AG04449 (cell line): ENCODE results near the gene TUBB4B.
A peak's percentile ranks its signal among the peaks of the same experiment; 100 is the strongest.

Experiments
- CTCF ChIA-PET: fragments of 350-600 bp; formaldehyde crosslinking; extraction: SDS; loops from one replicate; lab custom pipeline; 2021; ENCODE audit warnings: antibody characterized with exemption; lab: Yijun Ruan, JAX
- POLR2A ChIA-PET: fragments of 400-600, 350-600 bp; formaldehyde crosslinking; extraction: SDS; loops from one replicate; lab custom pipeline; 2020; ENCODE audit warnings: antibody characterized with exemption, inconsistent platforms; lab: Yijun Ruan, JAX
- DNase-seq: peaks from one replicate; pipeline ENCODE4 v3.0.0-alpha.2; 2010; ENCODE audit warnings: low read depth, low spot score
- H3K4me3 ChIP-seq: 2 replicates; pipeline ENCODE4 v1.5.1; 2011; ENCODE audit warnings: low read depth, mild to moderate bottlenecking, control low read depth, low read length
- CTCF ChIP-seq: IDR thresholded peaks from one replicate; pipeline ENCODE4 v1.5.1; 2011; ENCODE audit warnings: mild to moderate bottlenecking, moderate library complexity, low read length, control low read depth, inconsistent platforms; ENCODE audit not compliant: insufficient read depth; ENCODE audit errors: missing control alignments

The TUBB4B gene

GRCh38 chr9:137205126-137206069 is 35.7 kb upstream of the TUBB4B start, which contains the start of the genes NDOR1 and TMEM203:
TSS of gene NDOR1 (plus strand) at chr9:137205700. CDS start at chr9:137205778, 78 bp downstream.
TSS of gene TMEM203 (minus strand) at chr9:137205648. CDS start at chr9:137205414, 234 bp downstream.
- ChIA-PET CTCF (interaction anchor here (1.1 to 2.7 kb wide), 6 partner anchors 9 to 78 kb away, joined by 3 to 12 read pairs (median 3); no protein-coding TSS in a partner anchor), POLR2A (interaction anchor here (0.7 to 2.5 kb wide), 4 partner anchors 16 to 141 kb away, joined by 4 to 9 read pairs (median 5); partner anchors contain the start of gene TUBB4B)
- no peak for DNase-seq
- no peak for TF ChIP-seq CTCF
- peak within 1 kb of the TSS; percentile 94 for H3K4me3 ChIP-seq

- POLR2A ChIA-PET: interaction anchor here (2.5 kb wide), 1 partner anchor 34 kb away, joined by 9 read pairs; the partner anchor contains the start of gene TUBB4B
- CTCF ChIA-PET: interaction anchor here (0.7 to 2.4 kb wide), 7 partner anchors 9 to 177 kb away, joined by 3 to 12 read pairs (median 3); partner anchors contain the start of genes RNF224 and SSNA1
- no peak for TF ChIP-seq CTCF
- peak overlapping the region; percentile 94 for H3K4me3 ChIP-seq
- no peak for DNase-seq
These were observed 34.5 kb upstream of the TUBB4B start for GRCh38 chr9:137206602-137207001.

GRCh38 chr9:137211532-137211931 is 29.6 kb upstream of the TUBB4B start:
- no peak for TF ChIP-seq CTCF
- CTCF ChIA-PET: no interaction called here
- POLR2A ChIA-PET: no interaction called here
- DNase-seq: no peak
- no peak overlapping the region for H3K4me3 ChIP-seq

DNA sequence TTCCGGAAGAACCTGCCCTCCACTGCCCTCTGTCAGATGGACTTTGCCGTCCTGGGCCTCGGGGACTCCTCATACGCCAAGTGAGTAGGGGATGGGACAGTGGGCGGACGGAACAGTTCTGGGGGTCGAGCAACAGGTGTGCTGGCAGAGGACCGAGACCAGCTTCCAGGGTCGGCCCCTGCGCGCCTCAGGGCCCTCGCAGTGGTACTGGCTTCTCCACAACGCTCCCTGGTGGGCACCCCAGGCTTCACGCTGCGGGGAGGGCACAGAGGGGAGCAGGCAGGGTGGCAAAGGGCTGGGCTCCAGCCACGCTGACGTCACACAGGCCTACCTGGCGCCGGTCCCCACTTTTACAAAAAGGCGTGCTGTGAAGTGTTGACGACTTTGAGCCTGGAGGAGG is 28.6 kb upstream of the TUBB4B start:
- CTCF ChIA-PET: interaction anchor here (1.3 kb wide), 1 partner anchor 8 kb away, joined by 3 read pairs; no protein-coding TSS in a partner anchor
- no peak overlapping the region for H3K4me3 ChIP-seq
- POLR2A ChIA-PET: interaction anchor here (2.8 kb wide), 1 partner anchor 10 kb away, joined by 12 read pairs; the partner anchor contains the start of gene RNF208
- DNase-seq: no peak
- no peak for TF ChIP-seq CTCF

DNA sequence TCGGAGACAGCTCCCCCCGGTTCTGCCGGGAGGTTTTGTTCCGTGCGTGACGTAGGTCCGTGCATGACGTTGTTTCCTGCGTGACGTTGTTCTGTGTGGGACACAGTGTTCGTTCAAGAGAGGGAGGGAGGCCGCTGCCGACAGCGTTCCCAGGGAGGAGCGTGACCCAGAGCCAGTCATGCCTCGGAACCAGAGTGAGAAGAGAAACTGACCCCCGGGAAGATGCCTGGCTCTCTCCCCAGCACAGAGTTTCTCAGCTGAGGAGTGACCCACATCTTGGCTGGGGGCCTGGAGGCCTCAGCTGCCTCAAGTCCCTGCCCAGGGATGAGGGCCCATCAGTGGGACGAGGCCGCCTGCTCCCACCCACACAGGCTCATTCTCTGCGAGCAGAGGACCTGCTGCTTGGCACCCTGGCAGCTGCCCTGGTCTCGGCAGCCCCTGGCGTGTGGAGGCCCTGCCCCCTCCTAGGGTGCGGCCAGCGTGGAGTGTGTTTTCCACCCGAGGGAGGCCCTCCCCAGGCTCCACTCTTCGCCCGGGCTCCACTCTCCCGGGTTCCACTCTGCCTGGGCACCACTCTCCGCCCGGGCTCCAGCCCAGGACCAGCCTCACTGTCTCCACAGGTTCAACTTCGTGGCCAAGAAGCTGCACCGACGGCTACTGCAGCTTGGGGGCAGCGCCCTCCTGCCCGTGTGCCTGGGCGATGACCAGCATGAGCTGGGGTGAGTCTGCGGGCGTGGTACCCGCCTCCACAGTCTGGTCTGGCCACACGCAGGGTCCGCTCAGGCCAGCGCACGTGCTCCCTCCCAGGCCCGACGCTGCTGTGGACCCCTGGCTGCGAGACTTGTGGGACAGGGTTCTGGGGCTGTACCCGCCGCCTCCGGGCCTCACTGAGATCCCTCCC is 27.7 kb upstream of the TUBB4B start:
- POLR2A ChIA-PET: interaction anchor here (2.8 kb wide), 1 partner anchor 9 kb away, joined by 12 read pairs; the partner anchor contains the start of gene RNF208
- CTCF ChIA-PET: interaction anchor here (0.7 to 1.3 kb wide), 2 partner anchors 9 kb away, joined by 3 read pairs; no protein-coding TSS in a partner anchor
- TF ChIP-seq CTCF: no peak
- H3K4me3 ChIP-seq: no peak overlapping the region
- DNase-seq: no peak
